GM21526 (cell line): ENCODE measurements around the gene B4GALT7.
"Not testable (repeated sequence)": the region's sequence is repeated elsewhere in the genome, so short reads cannot be mapped to it uniquely, and the experiment has no call there.

Experiments used
- ATAC-seq: cut with Tn5 transposase; IDR thresholded peaks from one replicate; pipeline ENCODE4 v1.9.1; 2021; ENCODE audit warnings: moderate library complexity; ENCODE audit not compliant: unreplicated experiment, low FRiP score

The B4GALT7 gene

GRCh38 chr5:177608243-177609075 is 8.5 kb downstream of the B4GALT7 start:
- ATAC-seq, result no peak

DNA sequence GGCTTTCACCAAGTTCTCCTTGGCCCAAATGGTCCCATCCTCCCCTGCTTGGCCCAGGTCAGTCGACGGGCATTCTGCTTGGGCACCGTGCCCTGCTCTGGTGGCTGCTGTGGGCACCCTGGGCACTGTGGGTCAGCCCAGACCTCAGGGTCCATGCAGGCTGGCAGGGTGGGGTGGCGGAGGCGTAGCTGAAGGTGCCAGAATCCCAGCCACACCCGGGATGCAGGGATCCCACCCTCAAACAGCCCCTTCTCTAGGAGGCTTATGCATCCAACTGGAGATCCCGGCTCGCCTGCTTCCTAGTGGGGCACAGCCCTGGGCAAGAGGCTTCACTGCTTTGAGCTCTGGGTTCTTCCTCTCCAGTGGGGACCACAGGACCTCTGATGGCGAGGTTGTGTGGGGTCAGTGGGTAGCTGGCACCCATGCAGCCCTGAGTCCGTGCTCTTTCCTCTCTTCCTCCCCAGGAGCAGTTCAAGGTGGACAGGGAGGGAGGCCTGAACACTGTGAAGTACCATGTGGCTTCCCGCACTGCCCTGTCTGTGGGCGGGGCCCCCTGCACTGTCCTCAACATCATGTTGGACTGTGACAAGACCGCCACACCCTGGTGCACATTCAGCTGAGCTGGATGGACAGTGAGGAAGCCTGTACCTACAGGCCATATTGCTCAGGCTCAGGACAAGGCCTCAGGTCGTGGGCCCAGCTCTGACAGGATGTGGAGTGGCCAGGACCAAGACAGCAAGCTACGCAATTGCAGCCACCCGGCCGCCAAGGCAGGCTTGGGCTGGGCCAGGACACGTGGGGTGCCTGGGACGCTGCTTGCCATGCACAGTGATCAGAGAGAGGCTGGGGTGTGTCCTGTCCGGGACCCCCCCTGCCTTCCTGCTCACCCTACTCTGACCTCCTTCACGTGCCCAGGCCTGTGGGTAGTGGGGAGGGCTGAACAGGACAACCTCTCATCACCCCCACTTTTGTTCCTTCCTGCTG is 9.4 kb downstream of the B4GALT7 start:
- ATAC-seq, result no peak

DNA sequence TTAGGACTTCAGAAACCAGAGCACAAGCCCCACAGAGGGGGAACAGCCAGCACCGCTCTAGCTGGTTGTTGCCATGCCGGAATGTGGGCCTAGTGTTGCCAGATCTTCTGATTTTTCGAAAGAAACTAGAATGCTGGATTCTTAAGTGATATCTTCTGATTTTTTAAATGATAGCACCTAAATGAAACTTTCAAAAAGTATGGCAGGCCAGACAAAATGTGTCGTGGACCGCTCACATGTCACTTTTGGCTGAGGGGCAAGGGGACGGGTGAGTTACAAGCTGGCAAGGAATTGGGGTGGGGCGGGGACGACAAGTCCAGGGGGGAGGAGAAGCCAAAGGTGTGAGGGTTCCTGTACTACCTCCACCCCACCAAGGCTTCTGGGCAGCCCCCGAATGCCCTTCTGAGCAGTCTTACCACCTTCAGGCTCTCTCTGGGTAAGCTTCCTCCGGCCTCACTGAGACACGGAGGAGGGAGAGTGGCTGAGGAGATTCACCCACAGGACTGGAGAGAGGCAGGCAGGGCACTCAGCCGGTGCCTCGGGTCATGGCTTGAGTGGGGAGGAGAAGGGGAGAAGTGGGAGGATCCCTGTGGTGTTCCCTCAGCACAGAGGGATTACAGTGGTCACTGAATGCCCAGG is 10.3 kb downstream of the B4GALT7 start:
- no peak for ATAC-seq

- ATAC-seq, result no peak
Measured at GRCh38 chr5:177610770-177611445, 11.0 kb downstream of the B4GALT7 start.

DNA sequence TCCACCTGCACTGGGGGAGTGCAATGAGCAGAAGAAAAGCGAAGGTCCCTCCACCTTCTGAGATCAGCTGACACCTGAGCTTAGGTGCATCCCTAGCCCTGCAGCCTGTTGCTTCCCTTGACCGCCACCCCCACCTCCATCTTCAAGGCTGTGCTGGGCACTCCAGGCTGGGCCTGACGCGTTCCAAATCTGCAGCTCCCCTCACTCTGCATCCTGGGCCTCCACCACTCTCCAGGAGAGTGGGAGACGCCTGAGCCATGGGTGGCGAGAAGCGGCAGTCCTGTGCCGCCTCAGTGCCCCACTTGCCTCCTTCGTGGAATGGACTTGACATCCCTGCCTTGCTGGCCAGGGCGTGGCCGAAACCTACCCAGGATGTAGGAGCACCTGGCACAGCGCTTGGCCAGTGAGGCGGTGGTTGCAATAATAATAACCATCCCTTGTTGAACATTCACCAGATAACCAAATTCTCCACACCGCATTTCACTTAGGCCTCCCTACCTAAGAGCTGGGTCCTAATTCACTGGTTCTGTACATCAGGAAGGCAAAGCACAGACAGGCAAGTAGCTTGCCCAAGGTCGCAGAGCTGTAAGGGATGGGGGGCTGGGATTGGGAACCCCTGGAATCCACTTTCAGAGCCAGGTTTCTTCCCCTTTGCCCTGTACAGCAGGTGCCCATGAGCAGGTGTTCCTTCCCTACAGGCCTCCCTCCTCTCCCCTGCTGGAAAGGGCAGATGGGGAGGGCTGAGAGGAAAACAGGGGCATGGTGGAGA is 11.7 kb downstream of the B4GALT7 start:
- no peak for ATAC-seq

DNA sequence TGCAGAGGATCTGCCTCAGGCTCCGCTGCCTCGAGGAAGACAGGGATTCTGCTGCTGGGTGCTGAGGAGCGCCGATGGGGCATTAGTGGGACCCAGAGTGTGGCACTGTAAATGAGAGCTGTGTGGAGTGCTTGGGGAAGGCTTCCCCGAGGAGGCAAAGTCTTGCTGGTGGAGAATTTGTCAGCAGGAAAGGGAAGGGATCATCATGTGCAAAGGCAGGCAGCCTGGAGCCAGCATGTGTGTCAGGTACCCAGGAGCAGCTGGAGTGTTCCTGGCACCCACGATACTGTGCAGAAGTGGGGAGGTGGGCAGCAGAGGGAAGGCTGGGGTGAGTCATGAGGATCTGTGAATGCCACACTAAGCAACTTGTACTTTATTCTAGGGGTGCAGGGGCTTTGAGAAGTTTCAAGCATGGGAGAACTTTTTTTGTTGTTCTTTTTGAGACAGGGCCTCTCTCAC is 12.3 kb downstream of the B4GALT7 start:
- no peak for ATAC-seq

DNA sequence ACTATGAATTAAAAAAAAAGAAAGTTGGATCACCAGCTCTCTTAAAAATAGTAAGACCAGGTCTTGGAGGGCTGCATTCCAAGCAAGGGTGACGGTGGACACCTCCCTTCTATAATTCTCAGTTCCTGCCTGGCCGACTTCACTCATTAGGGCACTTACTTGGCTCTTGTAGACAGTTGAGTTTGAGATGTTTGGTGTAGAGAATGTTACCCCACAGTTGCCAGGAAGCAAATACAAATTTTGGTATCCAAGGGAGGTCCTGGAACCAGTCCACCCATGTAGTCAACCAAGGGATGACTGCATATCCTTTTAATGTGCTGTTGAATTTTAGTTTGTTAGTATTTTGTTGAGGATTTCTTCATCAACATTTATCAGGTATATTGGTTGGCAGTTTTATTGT is 20.6 kb downstream of the B4GALT7 start:
- ATAC-seq, result no peak

DNA sequence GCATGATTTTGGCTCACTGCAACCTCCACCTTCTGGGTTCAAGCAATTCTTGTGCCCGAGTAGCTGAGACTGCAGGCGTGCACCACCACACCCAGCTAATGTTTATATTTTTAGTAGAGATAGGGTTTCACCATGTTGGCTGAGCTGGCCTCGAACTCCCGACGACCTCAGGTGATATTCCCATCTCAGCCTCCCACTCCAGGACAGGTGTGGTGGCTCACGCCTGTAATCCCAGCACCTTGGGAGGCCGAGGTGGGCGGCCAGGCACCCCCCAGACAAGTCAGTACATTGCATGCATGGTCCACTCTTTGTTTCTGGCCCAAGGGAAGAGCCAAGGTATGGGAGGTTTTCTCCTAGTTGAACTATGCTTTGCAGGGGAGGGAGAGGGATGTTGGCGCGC is 24.2 kb downstream of the B4GALT7 start:
- ATAC-seq, result not testable (repeated sequence)

DNA sequence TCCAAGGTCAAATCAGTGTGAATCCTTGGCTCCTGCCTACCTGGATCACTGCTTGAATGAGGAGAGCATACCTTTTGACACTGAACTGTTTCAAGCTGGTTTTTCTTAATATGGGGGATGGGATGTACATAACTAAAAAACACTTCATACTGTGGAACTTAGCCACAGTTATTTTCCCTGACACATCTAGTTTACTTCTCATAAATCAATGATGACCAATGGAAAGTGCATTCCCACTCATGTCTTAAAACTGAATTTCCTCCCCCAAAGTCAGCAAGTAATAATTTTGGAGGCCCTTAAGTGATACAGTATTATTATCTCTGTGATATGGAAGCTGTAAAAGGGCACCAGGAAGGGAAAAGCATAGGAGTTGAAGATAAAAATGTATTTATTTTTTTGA is 30.3 kb downstream of the B4GALT7 start:
- not testable (repeated sequence) for ATAC-seq

DNA sequence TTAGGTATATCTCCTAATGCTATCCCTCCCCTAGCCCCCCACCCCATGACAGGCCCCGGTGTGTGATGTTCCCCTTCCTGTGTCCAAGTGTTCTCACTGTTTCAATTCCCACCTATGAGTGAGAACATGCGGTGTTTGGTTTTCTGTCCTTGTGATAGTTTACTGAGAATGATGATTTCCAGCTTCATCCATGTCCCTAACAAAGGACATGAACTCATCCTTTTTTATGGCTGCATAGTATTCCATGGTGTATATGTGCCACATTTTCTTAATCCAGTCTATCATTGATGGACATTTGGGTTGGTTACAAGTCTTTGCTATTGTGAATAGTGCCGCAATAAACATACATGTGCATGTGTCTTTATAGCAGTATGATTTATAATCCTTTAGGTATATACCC is 35.0 kb downstream of the B4GALT7 start:
- ATAC-seq, result not testable (repeated sequence)

- ATAC-seq, result not testable (repeated sequence)
Measured at GRCh38 chr5:177645462-177645861, 45.5 kb downstream of the B4GALT7 start.

- ATAC-seq, result not testable (repeated sequence)
Measured at GRCh38 chr5:177651235-177651634, 51.3 kb downstream of the B4GALT7 start.

- ATAC-seq, result not testable (repeated sequence)
Measured at GRCh38 chr5:177657846-177658245, 57.9 kb downstream of the B4GALT7 start.

- ATAC-seq, result not testable (repeated sequence)
Measured at GRCh38 chr5:177658542-177658941, 58.6 kb downstream of the B4GALT7 start.
